ENCODE measurements around the gene SULT6B1.
"Not testable (repeated sequence)": the region's sequence is repeated elsewhere in the genome, so short reads cannot be mapped to it uniquely, and the experiment has no call there.

The SULT6B1 gene

GRCh38 chr2:37188570-37188969 is at the start of gene SULT6B1:
Gene SULT6B1 (minus strand): TSS chr2:37188670. CDS start chr2:37188640, 30 bp downstream.
- DNase-seq = no peak

- DNase-seq = peak; percentile 10
Measured at GRCh38 chr2:37232131-37232933, 43.9 kb upstream of the SULT6B1 start.

GRCh38 chr2:37231241-37232130 is 43.0 kb upstream of the SULT6B1 start, which contains the start of the genes CEBPZ and NDUFAF7:
Gene CEBPZ (minus strand): TSS chr2:37231596. CDS start chr2:37231567, 29 bp downstream.
Gene NDUFAF7 (plus strand): TSS chr2:37231658. CDS start chr2:37231706, 48 bp downstream.
- DNase-seq = peak; percentile 94

- DNase-seq = no peak
Measured at GRCh38 chr2:37230581-37230980, 42.1 kb upstream of the SULT6B1 start.

GRCh38 chr2:37228788-37229187 is 40.3 kb upstream of the SULT6B1 start:
- DNase-seq = no peak

- DNase-seq = no peak
Measured at GRCh38 chr2:37226863-37227262, 38.4 kb upstream of the SULT6B1 start.

GRCh38 chr2:37225129-37225528 is 36.7 kb upstream of the SULT6B1 start:
- not testable (repeated sequence) for DNase-seq

GRCh38 chr2:37224063-37224462 is 35.6 kb upstream of the SULT6B1 start:
- DNase-seq = no peak

GRCh38 chr2:37223131-37223530 is 34.7 kb upstream of the SULT6B1 start:
- DNase-seq = no peak

- no peak for DNase-seq
Measured at GRCh38 chr2:37219046-37219445, 30.6 kb upstream of the SULT6B1 start.

- DNase-seq = no peak
Measured at GRCh38 chr2:37215250-37215649, 26.8 kb upstream of the SULT6B1 start.

- no peak for DNase-seq
Measured at GRCh38 chr2:37211939-37212338, 23.5 kb upstream of the SULT6B1 start.

- no peak for DNase-seq
Measured at GRCh38 chr2:37211212-37211611, 22.7 kb upstream of the SULT6B1 start.

GRCh38 chr2:37206760-37207159 is 18.3 kb upstream of the SULT6B1 start:
- DNase-seq = not testable (repeated sequence)

- DNase-seq = no peak
Measured at GRCh38 chr2:37205689-37206341, 17.3 kb upstream of the SULT6B1 start.

- not testable (repeated sequence) for DNase-seq
Measured at GRCh38 chr2:37205071-37205661, 16.7 kb upstream of the SULT6B1 start.

- DNase-seq = no peak
Measured at GRCh38 chr2:37203708-37204107, 15.2 kb upstream of the SULT6B1 start.

- no peak for DNase-seq
Measured at GRCh38 chr2:37201766-37202165, 13.3 kb upstream of the SULT6B1 start.

- DNase-seq = no peak
Measured at GRCh38 chr2:37201208-37201607, 12.7 kb upstream of the SULT6B1 start.

- no peak for DNase-seq
Measured at GRCh38 chr2:37198681-37199065, 10.2 kb upstream of the SULT6B1 start.

- peak; percentile 88 for DNase-seq
Measured at GRCh38 chr2:37196320-37197195, 8.1 kb upstream of the SULT6B1 start, which contains the start of gene CEBPZOS. Gene CEBPZOS (plus strand): TSS chr2:37196496. CDS start chr2:37199705, 3,209 bp downstream.
